NCI-H1930 (cell line): ENCODE results near the gene MPDU1.
"Not testable (repeated sequence)": the region's sequence is repeated elsewhere in the genome, so short reads cannot be mapped to it uniquely, and the experiment has no call there.

Experiments used
- DNase-seq, 2 experiments: peaks; one replicate each; lab custom pipeline; 2025; lab: John Stamatoyannopoulos, UW

Gene MPDU1

GRCh38 chr17:7580604-7581575, 2.8 kb upstream of the MPDU1 start:
- no peak for DNase-seq

GRCh38 chr17:7582396-7583252, 1.0 kb upstream of the MPDU1 start:
- DNase-seq = no peak

GRCh38 chr17:7586673-7587419, 3.2 kb downstream of the MPDU1 start:
- DNase-seq = peak in 1 of 2 experiments; percentile 48

- DNase-seq = no peak
Measured at GRCh38 chr17:7587420-7588151, 3.9 kb downstream of the MPDU1 start.

GRCh38 chr17:7588553-7589203, 5.0 kb downstream of the MPDU1 start:
- no peak for DNase-seq

GRCh38 chr17:7589204-7589868, 5.7 kb downstream of the MPDU1 start:
- no peak for DNase-seq

- DNase-seq = no peak
Measured at GRCh38 chr17:7589891-7590691, 6.4 kb downstream of the MPDU1 start, which contains the start of gene SOX15. TSS of gene SOX15 (minus strand) at chr17:7590094. CDS start at chr17:7589676, 418 bp downstream.

- no peak for DNase-seq
Measured at GRCh38 chr17:7590743-7591142, 7.1 kb downstream of the MPDU1 start.

GRCh38 chr17:7591596-7591995, 7.9 kb downstream of the MPDU1 start:
- no peak for DNase-seq

- DNase-seq = no peak
Measured at GRCh38 chr17:7592422-7593021, 8.9 kb downstream of the MPDU1 start.

GRCh38 chr17:7593296-7593695, 9.6 kb downstream of the MPDU1 start:
- no peak for DNase-seq

- DNase-seq = not testable (repeated sequence)
Measured at GRCh38 chr17:7597561-7597960, 13.9 kb downstream of the MPDU1 start.

- no peak for DNase-seq
Measured at GRCh38 chr17:7606280-7606679, 22.6 kb downstream of the MPDU1 start.

- DNase-seq = no peak
Measured at GRCh38 chr17:7610641-7611040, 27.0 kb downstream of the MPDU1 start.

GRCh38 chr17:7611635-7612293, 28.1 kb downstream of the MPDU1 start:
- DNase-seq = no peak

GRCh38 chr17:7612294-7612640, 28.6 kb downstream of the MPDU1 start:
- no peak for DNase-seq

GRCh38 chr17:7613769-7614424, 30.2 kb downstream of the MPDU1 start:
- DNase-seq = no peak
